Measurements from ENCODE around the gene BCL7A.
A peak's percentile ranks its signal among the peaks of the same experiment; 100 is the strongest.
"Not testable (repeated sequence)": the region's sequence is repeated elsewhere in the genome, so short reads cannot be mapped to it uniquely, and the experiment has no call there.

Gene BCL7A

DNA sequence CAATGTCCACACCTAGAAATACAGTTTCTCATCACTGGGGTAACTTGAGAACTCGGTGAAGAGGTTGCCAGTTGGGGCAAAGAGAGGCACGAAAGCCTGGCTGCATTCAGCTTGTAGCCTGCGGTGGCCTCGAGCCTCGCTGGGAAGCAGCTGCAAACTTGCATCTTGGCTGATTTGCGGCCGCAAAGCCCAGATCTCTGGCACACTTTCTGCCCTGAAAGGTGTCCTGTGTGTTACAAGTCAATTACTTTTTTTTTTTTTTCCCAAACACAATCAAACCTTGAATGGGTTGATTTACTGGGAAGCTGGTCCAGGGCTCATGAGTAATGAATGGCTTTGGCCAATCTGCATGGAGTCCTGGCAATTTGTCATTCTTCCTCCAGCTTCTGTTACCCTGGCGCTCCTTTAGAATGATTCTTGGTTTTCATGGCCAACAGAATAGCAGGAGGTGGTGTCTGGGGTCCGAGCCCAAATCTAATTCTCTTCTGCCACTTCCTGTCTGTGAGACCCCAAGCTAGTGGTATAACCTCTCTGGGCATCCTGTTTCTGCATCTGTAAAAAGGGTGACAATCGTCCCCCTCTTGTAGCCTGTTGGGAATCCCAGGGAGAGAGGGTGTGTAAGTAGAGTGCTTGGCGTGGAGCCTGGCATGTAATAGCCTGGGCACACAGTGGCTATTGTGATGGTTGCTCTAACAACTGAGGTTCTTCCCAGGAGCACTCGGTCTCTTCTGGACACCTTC, 6.7 kb downstream of the BCL7A start:
- DNase-seq (ENCODE audit: insufficient read length, low spot score) (no peak), FAIRE-seq (no peak)
- TF ChIP-seq POLR2A (IDR thresholded peaks at IDR 0.05; ENCODE audit: low read depth, low read length) = no peak

DNA sequence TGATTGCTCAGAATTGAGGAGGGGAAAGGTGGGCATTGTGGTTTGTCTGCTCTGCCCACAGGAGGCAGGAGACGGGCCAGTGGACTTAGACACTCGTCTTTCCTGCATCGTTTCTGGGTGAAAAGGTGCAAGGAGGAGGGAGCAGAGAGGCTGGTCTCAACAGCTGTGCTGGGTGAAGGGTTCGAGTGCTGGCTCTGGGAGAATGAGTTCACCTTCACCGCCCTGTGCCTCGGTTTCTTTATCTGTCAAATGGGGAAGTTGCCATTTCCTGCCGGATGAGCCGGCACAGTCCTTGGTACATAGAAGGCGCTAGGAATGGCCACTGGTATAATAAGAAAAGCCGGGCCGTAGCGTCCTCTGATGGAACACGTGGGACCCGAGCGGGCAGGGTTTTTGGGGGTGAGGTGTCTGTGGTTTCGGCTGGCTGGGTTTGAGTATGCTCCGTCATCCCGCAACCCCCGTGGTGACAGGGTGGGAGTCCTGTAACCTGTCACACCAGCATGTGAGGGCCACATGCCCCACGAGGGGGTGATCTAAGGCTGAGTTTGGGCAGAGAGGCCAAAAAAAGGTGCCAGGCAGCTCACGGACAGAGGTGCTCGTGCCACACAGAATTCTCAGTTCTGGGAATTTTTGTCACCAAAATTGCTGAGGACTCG, 7.3 kb downstream of the BCL7A start:
- TF ChIP-seq POLR2A (IDR thresholded peaks at IDR 0.05; ENCODE audit: low read depth, low read length) = no peak
- FAIRE-seq = no peak
- DNase-seq (ENCODE audit: insufficient read length, low spot score) = no peak

DNA sequence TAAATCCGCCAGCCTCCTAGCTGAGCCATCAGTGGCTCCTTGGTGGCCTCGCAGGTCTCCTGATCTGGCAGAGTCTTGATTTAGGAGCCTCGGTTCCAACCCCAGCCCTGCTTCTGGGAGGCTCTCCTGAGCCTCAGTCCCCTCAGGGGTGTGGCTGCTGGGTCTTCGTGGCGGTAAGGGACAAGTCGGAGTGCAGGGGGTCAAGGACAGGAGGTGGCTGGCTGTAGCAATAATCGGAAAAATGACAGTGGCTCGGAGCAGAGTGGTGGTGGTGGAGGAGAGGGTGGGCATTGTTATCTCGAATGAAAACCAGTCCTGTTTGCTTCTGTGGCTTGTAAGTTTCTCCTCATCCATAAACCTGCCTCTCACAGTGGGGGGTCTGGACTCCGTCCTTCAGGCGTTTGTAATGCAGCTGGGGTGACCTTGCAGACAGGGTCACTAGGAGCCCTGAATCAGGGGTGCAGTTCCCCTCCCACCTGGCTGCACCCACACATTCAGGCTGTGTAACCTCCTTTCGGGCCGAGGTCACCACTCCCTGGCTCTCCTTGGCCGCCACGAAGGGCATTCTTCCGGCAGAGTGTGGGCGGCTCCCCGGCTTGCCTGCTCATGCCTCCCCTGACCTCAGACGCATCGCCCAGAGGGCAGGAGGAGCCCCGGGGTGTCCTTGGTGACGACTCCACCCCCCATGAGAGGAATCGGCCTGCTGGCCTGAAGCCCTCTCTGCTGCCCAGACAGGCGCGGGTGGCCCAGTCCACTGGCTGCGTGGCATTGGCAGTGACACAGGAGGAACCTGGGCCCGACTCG, 8.1 kb downstream of the BCL7A start:
- FAIRE-seq = no peak
- DNase-seq (ENCODE audit: insufficient read length, low spot score) = peak; percentile 96
- TF ChIP-seq POLR2A (IDR thresholded peaks at IDR 0.05; ENCODE audit: low read depth, low read length) = no peak

DNA sequence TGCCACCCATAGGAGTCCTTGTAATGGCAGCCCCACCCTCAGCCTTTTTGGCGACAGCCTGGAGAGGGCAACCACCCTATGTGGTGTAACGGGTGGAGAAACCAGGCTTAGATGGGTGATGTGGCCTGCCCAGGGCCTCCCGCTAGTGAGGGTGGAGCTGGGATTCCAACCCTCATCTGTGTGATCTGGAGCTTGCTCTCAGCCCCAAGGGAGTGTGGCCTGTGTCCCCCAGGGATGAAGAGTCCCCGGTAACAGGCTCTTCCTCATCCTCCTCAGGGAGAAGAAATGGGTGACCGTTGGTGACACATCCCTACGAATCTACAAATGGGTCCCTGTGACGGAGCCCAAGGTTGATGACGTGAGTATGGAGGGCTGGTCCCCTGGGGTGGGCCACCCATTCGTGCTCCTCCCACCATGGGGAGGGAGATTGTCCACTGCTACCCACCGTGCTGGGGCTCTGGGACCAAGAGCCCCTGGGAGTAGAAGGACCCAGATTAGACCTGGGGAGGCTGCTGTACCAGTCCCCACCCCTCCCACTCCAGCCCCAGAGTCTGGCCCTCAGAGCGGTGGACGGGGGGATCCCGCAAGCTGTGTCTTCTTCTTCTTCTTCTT, 8.8 kb downstream of the BCL7A start:
- TF ChIP-seq POLR2A (IDR thresholded peaks at IDR 0.05; ENCODE audit: low read depth, low read length) = no peak
- FAIRE-seq = no peak
- no peak for DNase-seq (ENCODE audit: insufficient read length, low spot score)

DNA sequence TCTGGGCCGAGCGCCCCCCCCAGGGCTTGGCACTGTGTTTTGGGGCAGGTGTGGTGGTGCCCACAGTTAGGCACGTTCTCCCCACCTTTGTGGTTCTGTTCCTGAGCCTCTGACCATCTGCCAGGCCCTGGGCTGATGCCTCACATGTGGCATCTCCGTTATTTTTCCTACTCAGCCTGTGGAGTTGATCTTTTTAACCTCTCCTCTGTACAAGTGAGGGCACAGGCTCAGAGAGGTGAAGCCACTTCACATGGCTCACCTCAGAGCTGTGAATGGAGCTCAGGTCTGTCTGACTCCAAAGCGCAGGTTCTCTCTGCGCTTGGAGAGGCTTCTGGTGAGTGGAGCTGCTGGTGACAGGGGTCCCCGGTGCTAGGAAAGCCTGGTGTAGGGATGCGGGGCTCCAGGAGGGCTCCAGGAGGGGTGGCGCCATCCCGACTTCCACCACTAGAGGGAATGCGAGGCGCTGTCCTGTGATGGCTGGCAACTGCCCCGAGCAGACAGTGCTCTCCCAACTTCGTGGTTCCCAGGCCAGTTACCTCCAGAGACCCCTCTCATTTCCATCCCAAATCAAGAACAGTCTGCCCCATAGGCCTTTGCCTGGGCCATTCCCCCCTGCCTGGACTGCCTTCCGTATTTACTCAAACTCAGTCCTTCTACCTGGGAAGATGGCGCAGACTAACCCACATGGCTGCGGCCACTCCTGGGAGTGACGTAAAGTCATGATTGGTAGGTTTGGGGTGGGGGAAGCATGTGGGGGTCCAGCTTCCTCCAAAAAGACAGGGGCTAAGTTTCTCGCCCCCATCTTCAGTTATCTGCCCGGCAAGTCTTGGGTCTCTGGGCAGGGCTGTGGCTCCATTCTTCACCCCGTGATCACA, 9.9 kb downstream of the BCL7A start:
- FAIRE-seq (no peak), DNase-seq (ENCODE audit: insufficient read length, low spot score) (no peak)
- TF ChIP-seq POLR2A (IDR thresholded peaks at IDR 0.05; ENCODE audit: low read depth, low read length) = no peak

DNA sequence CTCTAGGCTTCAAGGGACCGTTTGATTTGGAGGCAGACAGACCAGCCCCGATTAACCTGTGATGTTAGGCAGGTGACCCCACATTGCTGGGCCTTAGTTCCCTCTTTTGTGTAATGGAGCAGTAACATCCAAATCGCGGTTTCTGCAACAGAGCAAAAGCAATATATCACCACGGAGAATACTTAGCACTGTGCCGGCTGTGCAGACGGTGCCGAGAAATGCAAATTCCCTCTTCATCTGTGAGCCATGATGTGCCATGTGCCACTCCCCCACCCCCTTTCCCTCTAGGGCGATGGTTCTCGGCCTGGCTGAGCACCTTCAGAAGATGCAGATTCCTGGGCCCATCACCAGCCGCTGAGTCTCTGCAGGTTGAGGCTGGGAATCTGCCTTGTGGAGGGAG, 10.9 kb downstream of the BCL7A start:
- DNase-seq (ENCODE audit: insufficient read length, low spot score) (no peak), FAIRE-seq (no peak)
- no peak for TF ChIP-seq POLR2A (IDR thresholded peaks at IDR 0.05; ENCODE audit: low read depth, low read length)

DNA sequence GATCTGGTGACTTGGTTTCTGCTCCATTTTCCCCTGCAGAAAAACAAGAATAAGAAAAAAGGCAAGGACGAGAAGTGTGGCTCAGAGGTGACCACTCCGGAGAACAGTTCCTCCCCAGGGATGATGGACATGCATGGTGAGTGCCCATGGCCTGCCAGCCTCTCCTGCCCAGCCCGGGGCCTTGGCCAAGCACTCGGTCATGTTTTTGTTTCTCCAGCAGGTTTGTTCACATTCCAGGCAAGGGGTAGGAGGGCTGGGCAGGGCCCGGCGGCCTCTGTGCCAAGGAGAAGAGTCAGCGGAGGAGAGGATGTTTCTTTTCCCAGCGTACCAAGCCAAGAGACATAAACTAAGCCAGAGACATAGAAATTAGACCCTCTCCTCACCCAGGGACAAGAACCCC, 13.6 kb downstream of the BCL7A start:
- DNase-seq (ENCODE audit: insufficient read length, low spot score) = no peak
- no peak for TF ChIP-seq POLR2A (IDR thresholded peaks at IDR 0.05; ENCODE audit: low read depth, low read length)
- FAIRE-seq = no peak

DNA sequence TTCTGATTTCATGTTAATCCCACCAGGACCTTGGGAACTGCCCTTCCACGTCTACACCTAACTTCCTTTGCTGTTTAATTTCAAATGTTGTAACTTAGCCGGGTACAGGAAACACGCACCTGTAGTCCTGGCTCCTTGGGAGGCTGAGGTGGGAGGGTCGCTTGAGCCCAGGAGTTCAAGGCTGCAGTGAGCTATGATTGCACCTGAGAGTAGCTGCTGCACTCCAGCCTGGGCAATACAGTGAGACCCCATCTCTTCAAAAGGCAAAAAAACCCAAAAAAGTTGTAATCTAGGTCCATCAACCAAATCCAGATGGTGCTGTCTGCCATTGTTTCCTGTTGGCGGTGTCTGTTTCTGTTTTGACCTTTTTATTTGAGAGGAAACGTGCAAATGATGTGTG, 14.5 kb downstream of the BCL7A start:
- DNase-seq (ENCODE audit: insufficient read length, low spot score) (no peak), FAIRE-seq (no peak)
- no peak for TF ChIP-seq POLR2A (IDR thresholded peaks at IDR 0.05; ENCODE audit: low read depth, low read length)

DNA sequence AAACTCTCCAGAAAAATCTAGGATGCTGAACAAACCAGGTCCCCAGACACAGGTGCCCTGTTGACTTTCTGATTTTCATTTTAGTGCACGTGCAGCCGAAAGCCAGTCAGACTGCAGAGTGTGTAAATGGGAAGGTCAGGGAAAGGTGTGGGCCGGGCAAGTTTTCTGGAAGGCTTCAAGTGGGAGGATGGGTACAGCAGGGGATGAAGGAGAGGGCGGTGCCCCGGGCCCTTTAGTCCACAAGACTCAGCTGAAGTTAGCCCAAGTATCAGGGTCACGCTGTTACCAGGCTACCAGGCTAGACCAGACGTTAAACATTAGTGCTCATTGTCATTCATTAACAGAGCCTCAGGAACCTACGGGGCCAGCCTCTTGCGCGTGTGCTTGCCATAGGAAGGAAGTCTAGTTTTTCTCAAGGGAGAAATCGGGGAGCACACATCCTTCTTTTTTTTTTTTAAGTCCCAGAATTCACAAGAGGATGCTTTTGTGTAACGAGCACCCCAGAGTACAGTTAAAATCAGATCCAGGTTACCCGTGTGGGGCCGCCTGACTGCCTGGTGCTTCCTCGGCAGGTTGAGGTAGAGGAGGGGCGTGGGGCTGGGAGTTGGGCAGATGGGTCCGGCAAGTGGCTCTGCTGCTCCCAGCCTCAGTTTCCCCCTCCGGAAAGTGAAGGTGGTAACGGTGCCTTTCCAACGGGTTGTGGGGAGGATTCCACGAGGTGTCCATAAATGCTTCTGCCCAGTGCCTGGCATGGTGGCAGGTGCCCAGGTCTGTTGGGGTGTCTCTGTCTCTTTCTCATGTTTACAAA, 19.1 kb downstream of the BCL7A start:
- no peak for FAIRE-seq
- TF ChIP-seq POLR2A (IDR thresholded peaks at IDR 0.05; ENCODE audit: low read depth, low read length) = no peak
- DNase-seq (ENCODE audit: insufficient read length, low spot score) = no peak

DNA sequence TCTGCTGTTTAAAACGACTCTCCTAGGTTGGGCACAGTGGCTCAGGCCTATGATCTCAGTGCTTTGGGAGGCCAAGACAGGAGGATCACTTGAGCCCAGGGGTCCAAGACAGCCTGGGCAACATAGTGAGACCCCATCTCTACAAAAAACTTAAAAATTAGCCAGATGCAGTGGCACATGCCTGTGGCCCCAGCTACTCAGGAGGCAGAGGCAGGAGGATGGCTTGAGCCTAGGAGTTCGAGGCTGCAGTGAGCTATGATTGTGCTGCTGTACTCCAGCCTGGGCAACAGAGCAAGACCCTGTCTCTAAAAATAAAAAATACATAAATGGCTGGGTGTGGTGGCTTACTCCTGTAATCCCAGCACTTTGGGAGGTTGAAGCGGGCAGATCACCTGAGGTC, 19.8 kb downstream of the BCL7A start:
- not testable (repeated sequence) for DNase-seq (ENCODE audit: insufficient read length, low spot score)

DNA sequence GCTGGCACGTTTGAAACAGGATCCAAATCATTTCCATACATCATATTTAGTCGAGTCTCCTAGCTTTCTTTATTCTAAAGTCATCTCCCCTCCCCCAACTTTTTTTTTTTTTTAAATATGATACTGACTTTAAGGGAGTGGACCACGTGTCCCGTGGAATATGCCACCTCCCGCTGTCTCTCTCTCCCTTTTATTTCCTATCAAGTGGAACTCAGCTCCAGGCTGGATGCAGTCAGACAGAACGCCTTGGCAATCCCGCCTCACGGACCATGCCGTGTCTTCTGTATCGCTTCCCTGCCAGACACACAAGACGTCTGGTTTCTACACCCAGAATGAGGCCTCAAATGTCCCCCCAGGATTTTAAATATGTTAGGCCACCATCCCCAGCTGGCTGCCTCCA, 21.2 kb downstream of the BCL7A start:
- no peak for TF ChIP-seq POLR2A (IDR thresholded peaks at IDR 0.05; ENCODE audit: low read depth, low read length)
- DNase-seq (ENCODE audit: insufficient read length, low spot score) = no peak
- FAIRE-seq = no peak

More for the DNA sequence above, 19.8 kb downstream of the BCL7A start:
- not testable (repeated sequence) for FAIRE-seq

DNA sequence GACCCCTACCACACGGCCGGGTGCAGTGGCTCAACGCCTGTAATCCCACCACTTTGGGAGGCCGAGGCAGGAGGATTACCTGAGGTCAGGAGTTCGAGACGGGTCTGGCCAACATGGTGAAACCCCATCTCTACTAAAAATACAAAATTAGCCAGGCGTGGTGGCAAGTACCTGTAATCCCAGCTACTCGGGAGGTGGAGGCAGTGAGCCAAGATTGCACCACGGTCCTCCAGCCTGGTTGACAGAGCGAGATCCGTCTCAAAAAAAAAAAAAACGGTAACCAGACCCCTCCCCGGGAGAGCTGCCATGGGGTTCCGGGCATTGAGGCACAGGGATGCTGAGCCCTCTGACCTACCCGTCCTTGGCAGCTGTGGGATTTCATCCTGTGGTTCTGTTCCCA, 21.8 kb downstream of the BCL7A start:
- no peak for TF ChIP-seq POLR2A (IDR thresholded peaks at IDR 0.05; ENCODE audit: low read depth, low read length)
- DNase-seq (ENCODE audit: insufficient read length, low spot score) (no peak), FAIRE-seq (no peak)

DNA sequence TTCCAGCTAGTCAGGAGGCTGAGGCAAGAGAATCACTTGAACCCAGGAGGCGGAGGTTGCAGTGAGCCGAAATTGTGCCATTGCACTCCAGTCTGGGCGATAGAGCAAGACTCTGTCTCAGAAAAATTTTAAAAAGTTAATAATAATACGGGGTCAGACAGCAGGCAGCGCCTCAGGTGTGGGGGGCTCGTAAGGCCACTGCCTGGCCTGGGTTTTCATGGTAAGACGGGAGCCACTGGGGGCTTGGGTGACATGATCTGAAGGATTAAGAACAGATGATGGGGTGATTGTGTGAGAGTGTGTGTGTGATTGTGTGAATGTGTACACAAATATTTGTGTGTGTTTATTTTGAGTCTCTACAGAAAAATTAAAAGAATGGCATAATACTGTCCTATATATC, 23.6 kb downstream of the BCL7A start:
- DNase-seq (ENCODE audit: insufficient read length, low spot score) (no peak), FAIRE-seq (no peak)
- no peak for TF ChIP-seq POLR2A (IDR thresholded peaks at IDR 0.05; ENCODE audit: low read depth, low read length)

Data from H54 (cell line).